SJCRH30 (cell line): ENCODE data around the gene SLC2A1. TPM values are rescaled to one million over a fixed set of nuclear protein-coding genes. Genes with fewer than 3 reads are reported as not detected.

Experiments
- total RNA-seq: library from RNA; depleted of rRNA; stranded (reverse); fragments of >200 nt; shearing (Covaris generic); gene quantifications from 2 replicates; pipeline ENCODE4 v1.2.3, GENCODE V29; 2014; rRNA removed

SLC2A1 gene
- total RNA-seq, 1 experiment from 2014 or later = 64.8 TPM

Other genes with a start within 250 kb of the SLC2A1 start
- 0.12 and 0.23 TPM in 2 replicates for gene CLDN19, start 218.6 kb downstream of the SLC2A1 start, total RNA-seq
- 47.2 and 47.8 TPM in 2 replicates for gene P3H1, start 191.8 kb downstream of the SLC2A1 start, total RNA-seq
- 3.5 and 3.8 TPM in 2 replicates for gene C1orf50, start 191.6 kb downstream of the SLC2A1 start, total RNA-seq
- gene TMEM269, start 173.9 kb downstream of the SLC2A1 start, total RNA-seq = 0.05 and 0.06 TPM in 2 replicates
- 1.8 and 2.9 TPM in 2 replicates for gene ERMAP, start 141.7 kb downstream of the SLC2A1 start, total RNA-seq
- gene SVBP, start 141.5 kb downstream of the SLC2A1 start, total RNA-seq = 40.4 and 45.3 TPM in 2 replicates
- 13.5 and 13.6 TPM in 2 replicates for gene ZNF691, start 112.3 kb downstream of the SLC2A1 start, total RNA-seq
- 95.8 and 97.2 TPM in 2 replicates for gene EBNA1BP2, start 213.4 kb upstream of the SLC2A1 start, total RNA-seq
- 0.04 TPM in 1 of 2 replicates, not detected in the other for gene CFAP57, start 213.5 kb upstream of the SLC2A1 start, total RNA-seq